CD4-positive, alpha-beta T cell treated with Interleukin-12 subunit alpha and Interleukin-12 subunit beta, for 1 hour (primary cell): Measurements from ENCODE around the gene SPATA2L.
A peak's percentile ranks its signal among the peaks of the same experiment; 100 is the strongest.
"Not testable (repeated sequence)": the region's sequence is repeated elsewhere in the genome, so short reads cannot be mapped to it uniquely, and the experiment has no call there.

Experiments used
- DNase-seq: peaks from one replicate; pipeline ENCODE4 v3.0.0-alpha.2; 2020

Gene SPATA2L

DNA sequence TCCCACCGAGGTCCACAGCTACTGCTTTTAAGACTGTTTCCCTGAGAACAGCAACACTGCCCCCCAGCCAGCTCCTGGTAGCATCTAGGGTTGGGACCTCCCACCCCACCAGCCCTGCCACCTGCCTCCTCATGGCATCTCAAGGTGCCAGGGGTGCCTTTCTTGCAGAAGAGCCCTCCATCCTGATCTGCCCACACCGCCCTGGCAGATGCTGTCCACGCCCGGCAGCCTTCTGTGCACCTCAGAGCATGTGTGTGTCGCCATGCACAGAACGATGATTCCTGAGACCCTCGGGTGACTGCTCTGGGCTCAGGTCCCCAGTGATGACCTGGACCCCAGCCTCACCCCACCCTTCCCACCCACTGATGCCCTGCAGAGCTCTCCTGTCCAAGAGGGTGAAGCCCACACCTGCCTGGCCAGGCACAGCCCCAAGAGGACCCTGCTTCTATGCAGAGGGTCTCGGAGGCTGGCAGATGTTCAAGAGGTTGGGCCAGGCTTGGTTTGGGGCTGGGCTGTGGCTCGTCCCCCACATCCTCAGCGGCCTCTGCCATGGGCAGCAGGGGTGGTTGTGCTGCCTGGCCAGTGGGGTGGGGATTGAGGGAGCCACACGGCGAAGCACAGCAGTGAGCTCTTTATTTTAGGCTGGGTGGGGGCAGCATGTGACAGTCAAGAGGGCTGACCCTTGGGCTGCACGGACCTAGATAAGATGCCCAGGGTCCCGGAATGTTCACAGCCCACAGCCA, 5.2 kb upstream of the SPATA2L start:
- DNase-seq: no peak

DNA sequence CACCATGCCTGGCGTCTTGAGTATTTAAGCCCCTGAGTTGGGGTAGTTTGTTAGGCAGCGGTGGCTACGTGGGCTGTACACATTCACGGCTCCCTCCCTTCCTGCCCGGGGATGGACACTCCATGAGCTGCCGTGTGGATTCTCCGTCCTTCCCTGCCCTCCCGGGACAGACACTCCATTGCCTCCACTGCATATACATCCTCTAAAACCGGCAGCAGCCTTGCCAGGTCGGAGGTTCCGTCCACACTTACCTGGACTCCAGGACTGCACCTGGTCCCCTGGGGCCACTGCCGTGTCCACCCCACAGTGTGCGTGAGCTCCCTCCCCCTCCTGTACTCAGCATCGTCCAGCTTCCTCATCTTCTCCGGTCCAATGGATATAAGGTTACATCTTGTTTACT, 3.5 kb upstream of the SPATA2L start:
- DNase-seq: no peak

DNA sequence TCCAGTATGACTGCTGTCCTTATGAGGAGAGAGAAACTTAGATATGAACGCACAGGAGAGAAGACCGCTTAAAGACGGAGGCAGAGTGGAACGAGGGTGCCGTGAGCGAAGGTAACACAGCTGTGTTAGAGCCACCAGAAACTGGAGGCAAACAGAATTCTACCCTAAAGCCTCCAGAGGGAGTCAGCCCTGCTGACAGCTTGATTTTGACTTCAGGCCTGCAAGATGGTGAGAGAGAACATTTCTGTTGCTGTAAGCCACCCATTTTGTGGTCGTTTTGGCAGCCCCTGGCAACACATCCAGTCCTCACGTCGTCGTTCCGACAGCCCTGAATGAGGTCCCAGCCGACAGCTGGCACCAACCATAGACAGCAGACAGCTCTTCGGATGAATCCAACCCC, 2.8 kb upstream of the SPATA2L start:
- DNase-seq: no peak

DNA sequence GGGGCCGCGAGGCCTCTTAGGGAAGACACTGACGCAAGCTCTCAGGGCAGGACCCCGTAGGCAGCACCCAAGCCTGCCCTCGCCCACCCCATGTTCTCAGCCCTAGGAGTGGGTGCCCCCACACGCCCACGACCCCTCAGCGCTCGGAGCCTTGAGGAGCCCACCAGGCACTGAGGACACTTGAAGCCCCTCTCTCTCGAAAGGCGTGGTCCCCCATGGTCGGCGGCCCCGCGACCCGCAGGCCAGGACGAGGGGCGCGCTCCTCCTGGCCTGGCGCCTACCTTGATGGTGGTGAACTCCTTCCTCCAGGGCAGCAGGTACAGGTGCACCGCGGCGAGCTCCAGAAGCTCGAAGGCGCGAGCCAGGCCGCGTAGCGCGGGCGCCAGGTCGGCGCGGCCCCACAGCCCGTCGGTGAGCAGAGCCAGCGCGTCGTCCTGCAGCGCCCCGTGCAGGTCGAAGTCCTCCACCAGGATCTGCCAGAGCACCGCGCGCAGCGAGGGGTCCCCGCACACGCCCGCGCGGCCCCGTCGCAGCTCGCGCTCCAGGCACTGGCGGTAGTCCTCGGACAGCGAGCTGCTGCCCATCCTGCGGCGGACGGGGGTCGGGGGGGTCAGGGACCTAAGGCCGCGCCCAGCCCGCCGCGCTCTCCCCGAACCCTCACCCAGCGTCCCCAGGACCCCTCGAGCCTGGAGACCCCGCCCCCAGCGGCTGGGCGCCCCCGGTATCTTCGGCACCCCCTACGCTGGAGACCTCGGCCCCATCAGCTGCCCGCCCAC, 668 bp downstream of the SPATA2L start:
- peak; percentile 59 for DNase-seq

DNA sequence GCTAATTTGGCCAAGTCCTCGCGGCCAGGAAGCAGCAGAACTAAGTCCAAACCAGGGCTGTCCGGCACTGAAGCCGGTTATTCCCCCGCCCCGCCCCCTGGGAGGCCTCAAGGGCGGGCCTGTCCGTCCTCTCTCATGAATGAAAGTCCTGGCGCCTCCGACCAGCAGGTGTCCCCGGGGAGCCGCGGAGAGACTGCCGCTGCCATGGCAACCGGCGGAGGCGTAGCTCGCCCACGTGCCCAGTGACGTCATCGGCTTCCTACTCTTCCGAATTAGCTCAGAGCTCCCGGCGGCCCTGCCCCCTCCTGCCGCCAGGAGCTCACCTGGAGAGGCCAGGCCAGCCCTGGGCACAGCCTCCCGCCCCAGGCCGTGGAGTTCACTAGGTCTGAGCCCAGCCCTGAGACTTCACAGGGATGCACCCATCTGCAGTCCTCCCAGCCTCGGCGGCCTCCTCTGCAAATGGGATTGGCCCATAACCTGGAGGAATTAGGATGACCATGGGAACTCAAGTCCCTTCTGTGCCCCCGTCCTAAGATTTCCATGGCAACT, 1.3 kb downstream of the SPATA2L start:
- DNase-seq: peak; percentile 96

DNA sequence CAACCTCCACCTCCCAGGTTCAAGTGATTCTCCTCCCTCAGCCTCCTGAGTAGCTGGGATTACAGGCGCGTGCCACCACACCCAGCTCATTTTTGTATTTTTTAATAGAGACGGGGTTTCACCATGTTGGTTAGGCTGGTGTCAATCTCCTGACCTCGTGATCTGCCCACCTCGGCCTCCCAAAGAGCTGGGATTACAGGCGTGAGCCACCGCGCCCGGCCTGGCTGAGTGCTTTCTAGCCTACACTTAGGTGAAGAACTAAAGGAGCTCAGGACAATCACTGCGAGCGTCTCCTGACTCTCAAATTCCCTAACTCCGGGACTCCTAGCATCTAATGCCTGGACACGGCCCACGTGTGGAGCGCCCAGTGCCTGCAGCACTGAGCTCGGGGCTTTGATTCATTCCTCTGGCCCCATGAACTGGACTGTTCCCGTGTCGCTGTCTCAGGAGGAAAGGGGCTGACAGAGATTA, 1.8 kb downstream of the SPATA2L start:
- DNase-seq: not testable (repeated sequence)

DNA sequence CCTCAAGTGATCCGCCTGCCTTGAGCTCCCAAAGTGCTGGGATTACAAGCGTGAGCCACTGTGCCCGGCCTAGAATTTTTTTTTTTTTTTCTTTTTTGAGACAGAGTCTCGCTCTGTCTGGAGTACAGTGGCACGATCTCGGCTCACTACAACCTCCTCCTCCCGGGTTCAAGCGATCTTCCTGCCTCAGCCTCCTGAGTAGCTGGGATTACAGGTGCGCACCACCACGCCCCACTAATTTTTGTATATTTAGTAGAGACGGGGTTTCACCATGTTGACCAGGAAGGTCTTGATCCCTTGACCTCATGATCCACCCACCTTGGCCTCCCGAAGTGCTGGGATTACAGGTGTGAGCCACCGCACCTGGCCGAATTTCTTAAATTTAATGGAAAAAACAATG, 2.8 kb downstream of the SPATA2L start:
- DNase-seq: not testable (repeated sequence)

DNA sequence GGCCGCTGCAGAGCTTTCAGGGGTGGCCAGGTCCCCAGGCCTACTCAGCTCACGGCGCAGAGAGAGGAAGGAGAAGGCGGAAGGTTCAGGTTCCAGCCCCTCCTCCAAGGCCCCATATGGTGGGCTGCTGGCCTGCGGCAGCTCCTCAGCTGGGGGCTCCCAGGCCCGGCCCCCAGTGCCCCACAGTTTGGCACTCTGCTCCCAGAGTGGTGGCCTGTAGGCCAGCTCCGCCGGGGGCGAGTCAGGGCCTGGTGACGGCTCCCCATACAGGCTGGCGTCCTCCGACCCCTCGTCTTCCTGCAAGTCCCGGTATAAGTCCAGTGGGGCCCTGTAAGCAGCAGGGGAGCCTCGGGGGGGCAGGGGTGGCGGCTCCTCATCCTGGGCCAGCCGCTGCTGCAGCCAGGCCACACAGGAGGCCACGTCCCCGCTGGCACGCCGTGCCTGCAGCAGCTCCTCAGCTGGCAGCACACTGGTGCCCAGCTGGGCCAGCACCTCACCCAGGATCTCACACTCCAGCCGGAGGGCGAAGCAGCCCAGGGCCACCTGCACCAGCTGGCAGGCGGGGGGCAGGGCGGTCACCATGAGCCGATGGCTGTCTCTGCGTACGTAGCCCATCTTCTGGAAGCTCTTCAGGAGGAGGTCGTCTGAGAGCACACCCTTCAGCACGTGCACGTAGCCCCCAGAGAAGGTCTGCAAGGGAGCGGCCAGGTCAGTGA, 3.7 kb downstream of the SPATA2L start:
- no peak for DNase-seq

DNA sequence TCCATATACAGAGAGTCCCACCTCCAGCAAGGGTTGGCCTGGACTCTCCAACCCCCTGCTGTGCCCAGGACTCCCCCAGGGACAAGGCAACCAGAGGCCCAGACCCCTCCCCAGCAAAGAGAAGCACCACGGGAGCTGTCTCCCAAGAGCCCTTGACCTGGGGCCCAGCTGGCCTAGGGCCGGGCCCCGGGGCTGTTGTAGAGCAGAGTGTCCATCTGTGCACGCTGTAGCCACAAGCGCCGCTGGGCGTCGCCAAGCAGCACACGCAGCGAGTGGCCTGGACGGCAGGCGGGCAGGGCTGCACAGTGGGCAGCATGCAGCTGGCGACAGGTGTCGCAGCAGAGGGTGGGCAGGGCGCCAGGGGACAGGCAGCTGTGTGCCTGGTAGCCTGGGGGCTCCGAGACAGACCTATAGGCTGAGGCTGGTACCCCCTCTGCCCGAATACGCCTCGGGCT, 4.3 kb downstream of the SPATA2L start:
- no peak for DNase-seq

DNA sequence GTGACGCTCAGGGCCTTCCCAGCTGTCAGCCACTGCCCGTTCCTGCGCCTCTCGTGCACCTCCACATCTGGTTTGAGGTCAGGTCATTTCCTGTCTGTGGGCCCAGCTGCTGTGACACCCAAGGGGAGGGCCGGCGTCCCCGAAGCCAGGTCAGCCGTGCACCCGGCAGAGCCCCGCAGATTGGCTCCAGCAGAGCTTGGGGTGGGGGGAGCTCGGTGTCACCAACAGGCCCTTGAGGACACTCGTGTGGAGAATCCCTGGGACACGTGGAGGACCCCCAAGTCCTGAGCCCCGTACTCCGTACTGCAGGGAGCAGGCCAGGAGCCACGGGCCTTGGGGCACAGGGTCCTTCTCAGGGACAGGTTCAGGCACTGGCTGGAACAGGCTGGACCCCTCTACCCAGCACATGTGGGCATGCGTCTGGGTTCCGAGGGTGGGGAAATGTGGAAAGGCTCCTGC, 4.8 kb downstream of the SPATA2L start:
- peak; percentile 60 for DNase-seq

DNA sequence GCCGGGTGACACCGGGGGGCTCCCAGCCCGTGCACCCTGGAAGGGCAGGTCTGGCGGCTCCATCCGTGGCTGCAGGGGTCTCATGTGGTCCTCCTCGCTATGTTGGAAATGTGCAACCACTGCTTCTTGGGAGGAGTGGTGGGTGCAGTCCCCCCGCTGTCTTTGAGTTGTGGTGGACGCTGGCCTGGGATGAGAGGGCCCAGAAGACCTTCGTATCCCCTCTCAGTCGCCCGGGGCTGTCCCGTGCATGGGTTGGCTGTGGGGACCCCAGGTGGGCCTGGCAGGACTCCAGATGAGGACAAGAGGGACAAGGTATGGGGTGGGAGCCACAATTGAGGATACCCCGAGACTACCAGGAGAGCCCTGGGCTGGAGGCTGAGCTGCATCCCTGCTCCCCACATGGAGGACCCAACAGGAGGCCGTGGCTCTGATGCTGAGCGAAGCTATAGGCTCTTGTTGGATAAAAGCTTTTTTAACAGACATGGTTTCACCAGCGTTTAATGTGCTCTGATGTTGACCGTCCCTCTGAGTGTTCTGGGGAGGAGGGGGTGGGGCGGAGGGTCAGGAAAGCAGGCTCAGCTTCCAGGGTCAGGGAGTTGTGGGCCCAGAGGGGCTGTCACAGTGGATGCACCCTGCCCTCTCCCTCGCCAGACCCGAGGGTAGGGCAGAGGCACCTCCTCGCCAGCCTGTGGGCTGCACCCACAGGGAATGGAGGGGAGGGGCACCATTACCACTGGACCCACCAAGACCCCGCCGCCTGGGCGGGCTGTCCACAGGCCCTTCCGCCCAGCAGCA, 5.4 kb downstream of the SPATA2L start:
- DNase-seq: no peak

DNA sequence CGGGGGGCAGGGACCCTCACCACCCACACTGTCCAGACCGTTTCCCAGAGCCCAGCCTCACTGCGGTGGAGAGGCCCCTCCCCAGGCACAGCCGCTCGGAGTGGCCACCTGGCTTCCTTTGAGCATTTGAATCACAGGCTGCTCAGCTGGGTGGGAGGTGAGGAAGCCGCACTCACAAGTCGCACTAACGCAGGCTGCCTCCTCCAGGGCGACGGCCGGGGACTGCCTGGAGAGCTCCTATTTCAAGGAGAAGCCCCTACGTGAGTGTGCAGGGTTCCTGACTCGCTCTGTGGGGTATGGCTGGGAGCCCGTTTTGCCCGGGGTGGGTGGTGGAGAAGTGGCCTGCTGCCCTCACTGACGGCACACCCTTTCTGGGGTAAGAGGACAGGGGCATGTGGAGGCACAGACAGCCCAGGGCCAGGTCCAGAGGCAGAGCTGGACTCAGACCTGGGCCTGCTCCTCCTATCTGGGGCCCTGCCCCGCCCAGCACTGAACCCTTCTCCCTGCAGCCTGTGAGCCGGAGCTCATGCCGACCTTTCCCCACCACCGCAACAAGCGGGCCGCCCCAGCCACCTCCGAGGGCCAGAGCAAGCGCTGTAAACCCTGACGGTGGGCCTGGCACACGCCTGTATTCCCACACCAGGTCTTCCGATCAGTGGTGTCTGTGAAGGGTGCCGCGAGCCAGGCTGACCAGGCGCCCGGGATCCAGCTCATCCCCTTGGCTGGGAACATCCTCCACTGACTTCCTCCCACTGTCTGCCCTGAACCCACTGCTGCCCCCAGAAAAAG, 6.2 kb downstream of the SPATA2L start:
- DNase-seq: no peak

DNA sequence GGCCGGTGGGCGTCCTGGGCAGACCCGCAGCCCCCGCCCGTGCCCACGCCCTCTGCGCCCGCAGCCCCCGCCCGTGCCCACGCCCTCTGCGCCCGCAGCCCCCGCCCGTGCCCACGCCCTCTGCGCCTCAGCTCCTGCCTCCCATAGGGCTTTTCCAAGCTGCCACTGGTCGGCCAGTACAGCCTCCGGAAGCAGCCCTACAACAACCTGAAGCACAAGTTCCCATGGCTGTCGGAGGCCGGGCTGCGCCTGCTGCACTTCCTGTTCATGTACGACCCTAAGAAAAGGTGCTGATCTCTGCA, 6.8 kb downstream of the SPATA2L start:
- DNase-seq: not testable (repeated sequence)

DNA sequence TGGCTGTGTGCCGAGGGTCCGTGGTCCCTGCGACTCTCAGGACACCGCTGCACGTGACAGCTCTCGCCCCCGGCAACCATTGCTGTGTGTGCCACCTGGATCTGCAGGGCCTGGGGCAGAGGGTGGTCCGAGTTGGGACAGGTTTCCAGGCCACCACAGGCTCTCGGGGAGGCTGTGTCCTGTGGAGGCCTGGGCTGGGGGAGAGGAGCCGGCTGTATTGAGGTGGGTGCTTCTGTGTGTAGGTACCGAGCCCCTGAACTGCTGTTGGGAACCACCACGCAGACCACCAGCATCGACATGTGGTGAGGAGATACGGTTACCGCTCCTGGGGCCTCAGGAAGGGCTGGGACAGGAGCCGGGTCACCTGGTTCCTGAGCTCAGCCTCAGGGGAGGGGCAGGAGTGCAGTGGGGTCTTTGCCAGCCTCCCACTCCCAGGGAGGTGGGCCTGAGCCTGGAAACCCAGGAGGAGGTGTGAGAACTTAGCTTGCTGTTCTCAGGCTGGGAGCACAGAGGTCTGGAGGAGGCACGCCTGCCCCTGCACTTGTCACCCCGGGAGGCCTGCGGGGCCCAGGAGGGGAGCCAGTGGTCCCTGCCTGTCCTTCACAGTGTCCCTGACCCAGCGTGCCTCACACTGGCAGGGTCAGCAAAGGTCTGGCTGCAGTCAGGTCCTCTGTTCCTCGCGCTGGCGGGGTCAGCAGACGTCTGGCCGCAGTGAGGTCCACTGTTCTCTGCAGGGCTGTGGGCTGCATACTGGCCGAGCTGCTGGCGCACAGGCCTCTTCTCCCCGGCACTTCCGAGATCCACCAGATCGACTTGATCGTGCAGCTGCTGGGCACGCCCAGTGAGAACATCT, 7.3 kb downstream of the SPATA2L start:
- no peak for DNase-seq

DNA sequence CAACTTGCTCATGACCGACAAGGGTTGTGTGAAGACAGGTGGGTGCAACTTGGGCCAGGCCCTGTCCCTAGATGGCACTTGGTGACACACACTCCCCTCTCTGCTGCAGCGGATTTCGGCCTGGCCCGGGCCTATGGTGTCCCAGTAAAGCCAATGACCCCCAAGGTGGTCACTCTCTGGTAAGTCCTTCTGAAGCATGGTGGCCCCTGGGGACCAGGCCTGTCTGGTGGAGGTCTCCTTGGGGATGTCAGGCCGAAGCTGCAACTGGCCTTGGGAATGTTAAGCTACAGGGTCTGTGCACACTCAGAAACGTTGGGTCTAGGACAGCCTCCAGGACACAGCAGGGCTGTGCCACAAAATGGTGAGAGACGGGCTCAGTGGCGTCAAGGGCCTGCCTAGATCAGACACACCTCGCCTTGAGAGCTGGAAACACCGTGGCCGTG, 8.2 kb downstream of the SPATA2L start:
- DNase-seq: no peak

DNA sequence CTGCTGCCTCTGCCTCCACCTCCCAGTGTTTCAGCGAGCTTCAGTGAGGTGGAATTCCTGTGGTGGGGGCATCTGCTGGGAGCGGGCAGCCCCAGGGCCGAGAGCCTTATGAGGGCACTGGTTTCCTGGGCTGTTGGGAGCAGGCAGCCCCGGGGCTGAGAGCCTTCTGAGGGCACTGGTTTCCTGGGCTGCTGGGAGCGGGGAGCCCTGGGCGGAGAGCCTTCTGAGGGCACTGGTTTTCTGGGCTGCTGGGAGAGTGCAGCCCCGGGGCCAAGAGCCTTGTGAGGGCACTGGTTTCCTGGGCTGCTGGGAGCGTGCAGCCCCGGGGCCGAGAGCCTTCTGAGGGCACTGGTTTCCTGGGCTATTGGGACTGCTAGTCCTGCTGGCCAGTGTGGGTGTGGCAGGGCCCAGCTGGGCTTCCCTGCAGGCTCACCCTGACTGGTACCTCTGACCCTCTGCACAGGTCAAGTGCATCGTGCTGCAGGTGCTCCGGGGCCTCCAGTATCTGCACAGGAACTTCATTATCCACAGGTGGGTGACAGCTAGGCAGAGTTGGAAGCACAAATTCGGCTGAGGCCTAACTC, 9.4 kb downstream of the SPATA2L start:
- no peak for DNase-seq

DNA sequence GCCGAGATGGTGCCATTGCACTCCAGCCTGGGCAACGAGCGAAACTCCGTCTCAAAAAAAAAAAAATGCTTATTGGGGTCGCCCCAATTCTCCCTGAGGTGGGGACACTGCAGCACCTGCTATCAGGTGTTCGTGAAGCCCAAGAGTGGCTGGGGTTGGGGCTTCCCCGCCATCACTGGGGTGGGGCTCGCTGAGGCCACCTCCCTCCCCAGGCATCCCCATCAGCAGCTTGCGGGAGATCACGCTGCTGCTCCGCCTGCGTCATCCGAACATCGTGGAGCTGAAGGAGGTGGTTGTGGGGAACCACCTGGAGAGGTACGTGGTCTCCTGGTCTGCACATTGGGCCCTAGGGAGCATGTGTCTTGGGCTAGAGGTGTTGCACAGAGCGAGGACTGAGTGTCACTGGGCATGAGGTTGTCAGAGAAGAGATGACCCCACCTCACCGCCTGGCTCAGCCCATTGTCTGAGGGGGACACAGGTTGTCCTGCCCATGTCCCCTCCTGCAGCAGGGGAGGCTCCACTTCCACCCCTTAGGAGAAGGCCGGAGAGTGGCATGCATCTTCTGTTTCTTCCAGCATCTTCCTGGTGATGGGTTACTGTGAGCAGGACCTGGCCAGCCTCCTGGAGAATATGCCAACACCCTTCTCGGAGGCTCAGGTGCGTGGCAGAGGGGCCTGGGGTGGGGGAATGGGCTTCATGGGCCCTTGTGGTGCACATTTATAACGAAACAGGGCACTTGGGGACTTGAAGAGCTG, 10.1 kb downstream of the SPATA2L start:
- no peak for DNase-seq

DNA sequence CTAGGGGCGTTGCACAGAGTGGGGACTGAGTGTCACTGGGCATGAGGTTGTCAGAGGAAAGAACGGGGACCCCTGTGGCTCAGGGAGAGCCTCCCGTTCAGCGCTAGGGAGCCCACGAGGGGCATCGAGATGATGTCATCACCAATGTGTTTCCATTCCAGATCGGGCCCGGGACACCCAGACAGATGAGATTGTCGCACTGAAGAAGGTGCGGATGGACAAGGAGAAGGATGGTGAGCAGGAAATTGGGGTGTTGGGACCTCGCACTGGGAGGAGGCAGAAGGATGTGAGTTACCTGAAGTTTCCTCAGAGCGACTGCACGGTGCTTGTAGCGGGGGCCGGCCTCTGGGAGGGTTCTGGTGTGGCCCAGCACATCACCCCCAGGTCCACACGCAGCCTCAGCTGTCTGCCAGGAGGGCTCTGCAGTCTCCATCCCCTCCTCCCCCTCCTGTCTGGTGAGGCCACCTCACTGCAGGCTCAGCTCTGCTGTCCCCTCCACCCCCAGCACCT, 11.1 kb downstream of the SPATA2L start:
- DNase-seq: no peak

DNA sequence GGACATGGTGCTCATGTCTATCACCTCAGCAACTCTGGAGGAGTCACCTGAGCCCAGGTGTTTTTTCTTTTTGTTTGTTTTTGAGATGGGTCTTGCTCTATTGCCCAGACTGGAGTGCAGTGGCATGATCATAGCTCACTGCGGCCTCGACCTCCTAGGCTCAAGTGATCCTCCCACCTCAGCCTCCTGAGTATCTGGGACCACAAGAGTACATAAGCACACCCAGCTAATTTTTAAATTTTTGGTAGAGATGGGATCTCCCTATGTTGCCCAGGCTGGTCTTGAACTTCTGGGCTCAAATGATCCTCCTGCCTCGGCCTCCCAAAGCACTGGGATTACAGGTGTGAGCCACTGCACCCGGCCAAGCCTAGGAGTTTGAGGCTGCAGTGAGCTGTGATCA, 11.9 kb downstream of the SPATA2L start:
- DNase-seq: not testable (repeated sequence)
